H1 (cell line): ENCODE measurements around the gene CTBP2. TPM values are rescaled to one million over a fixed set of nuclear protein-coding genes. Genes with fewer than 3 reads are reported as not detected.

Experiments used
- CHD1 ChIP-seq: IDR thresholded peaks from 2 replicates; pipeline ENCODE4 v1.6.1; 2012; ENCODE audit warnings: low read depth, low read length, improper control_type of control experiment
- CHD2 ChIP-seq: IDR thresholded peaks from 2 replicates; pipeline ENCODE4 v1.6.1; 2012; ENCODE audit warnings: low read length, improper control_type of control experiment
- CREB1 ChIP-seq: IDR thresholded peaks from 2 replicates; pipeline ENCODE4 v1.6.1; 2012; ENCODE audit warnings: inconsistent platforms
- EGR1 ChIP-seq: IDR thresholded peaks from 2 replicates; pipeline ENCODE4 v1.6.1; 2011; ENCODE audit warnings: low read depth, low read length, borderline replicate concordance
- KDM4A ChIP-seq: IDR thresholded peaks from one replicate; pipeline ENCODE4 v1.7.1; 2012; ENCODE audit warnings: low read depth, mild to moderate bottlenecking, moderate library complexity, low read length, inconsistent platforms; ENCODE audit not compliant: severe bottlenecking
- POLR2A ChIP-seq, 2 experiments: IDR thresholded peaks; 1 replicate in 1 of 2; 2 replicates in 1 of 2; pipeline ENCODE4 v1.6.1; 2011; ENCODE audit warnings: low read depth in 2 of 2, low read length in 2 of 2, mild to moderate bottlenecking in 2 of 2; ENCODE audit errors: control extremely low read depth in 1 of 2
- RNF2 ChIP-seq: fragments of 200-900, 300-1000 bp; sonication (generic); IDR thresholded peaks from 2 replicates; pipeline ENCODE4 v1.7.1; 2016; ENCODE audit warnings: borderline replicate concordance, low read depth, mild to moderate bottlenecking, antibody characterized with exemption, low read length; ENCODE audit not compliant: poor library complexity, severe bottlenecking; ENCODE audit errors: missing control alignments
- TAF1 ChIP-seq: IDR thresholded peaks from 2 replicates; pipeline ENCODE4 v1.6.1; 2011; ENCODE audit warnings: mild to moderate bottlenecking, low read depth, low read length
- TAF7 ChIP-seq: optimal IDR thresholded peaks from 2 replicates; pipeline ENCODE3; 2011; ENCODE audit warnings: low read depth, mild to moderate bottlenecking, inconsistent platforms, low read length, moderate library complexity, borderline replicate concordance
- USF2 ChIP-seq: IDR thresholded peaks from 2 replicates; pipeline ENCODE4 v1.6.1; 2011; ENCODE audit warnings: low read length, improper control_type of control experiment
- YY1 ChIP-seq: IDR thresholded peaks from 2 replicates; pipeline ENCODE4 v1.6.1; 2011; ENCODE audit warnings: low read depth, mild to moderate bottlenecking, low read length
- polyA plus RNA-seq, 7 experiments: library from polyadenylated mRNA; depleted of rRNA in 3 of 7; stranded (reverse) in 5 of 7; unstranded in 2 of 7; fragments of >200 nt in 5 of 7; fragments of 200-250 nt in 2 of 7; gene quantifications; 1 replicate in 5 of 7; 2 replicates in 1 of 7; 4 replicates in 1 of 7; pipeline versions ENCODE4 v1.2.1 to v1.2.3, GENCODE V29; 2011 to 2013; ENCODE audit warnings: missing spikeins in 2 of 7, mixed read lengths in 2 of 7
- total RNA-seq: library from RNA; stranded (reverse); fragmentation: NEBNext Ultra II Directional; extraction: Animal tissue kit (Norgen Biotek cat#: 25700); gene quantifications from 2 replicates; pipeline ENCODE4 v1.2.1, GENCODE V29; 2021

The CTBP2 gene
- total and polyA plus RNA-seq, 2 of the 8 experiments (the other 6 are each of a cell fraction or from before 2014, with no cell fraction given): 208 to 221 TPM

DNA sequence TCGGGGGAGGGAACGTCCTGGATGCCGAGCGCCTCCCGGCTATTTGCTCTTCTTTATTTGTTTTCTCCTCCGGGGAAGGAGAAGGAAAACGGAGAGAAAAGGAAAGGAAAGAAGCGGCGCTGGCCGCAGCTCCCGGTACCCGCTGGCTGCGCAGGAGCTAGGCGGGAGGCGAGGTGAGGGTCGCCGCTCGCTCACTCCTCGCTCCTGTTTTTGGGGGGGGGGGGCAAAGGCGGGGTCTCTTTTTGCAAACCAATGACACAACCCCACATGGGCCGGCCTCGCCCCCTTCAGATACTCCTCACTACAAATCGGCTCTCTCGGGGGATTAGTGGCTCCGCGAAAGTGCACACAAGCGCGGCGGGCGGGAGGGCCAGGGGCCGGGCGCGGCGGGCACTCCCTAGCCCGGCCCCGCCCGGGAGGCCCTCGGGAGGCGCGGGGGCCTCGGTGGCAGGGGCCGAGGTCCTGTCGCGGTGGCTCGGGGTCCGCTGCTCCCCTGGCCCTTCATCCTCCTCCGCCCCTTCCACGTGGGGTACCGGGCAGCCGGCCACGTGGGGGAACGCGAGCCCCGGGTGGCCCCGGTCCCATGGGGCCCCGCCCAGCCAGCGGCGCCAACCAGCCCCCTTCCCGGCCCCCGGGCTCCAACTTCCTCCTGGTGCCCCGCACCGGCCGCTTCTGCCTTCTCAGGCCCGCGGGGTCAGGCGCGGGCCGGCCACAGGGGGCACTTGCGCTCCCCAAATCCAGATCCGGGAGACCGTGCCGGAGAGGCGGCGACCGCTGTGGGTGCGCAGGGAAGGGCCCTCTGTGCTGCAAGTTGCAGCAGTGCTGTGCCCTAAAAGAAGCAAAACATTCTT, 718 bp upstream of the CTBP2 start (continued):
- TF ChIP-seq USF2 (peak; percentile 54; the same call in 1 of the 2 replicates), CREB1 (no peak), CHD2 (no peak), RNF2 (no peak), YY1 (0 out of 2 replicates have a peak, but pooled peaks have one; percentile 29), POLR2A (IDR thresholded peaks at IDR 0.05; ENCODE audit: control extremely low read depth in 1 of 2, low read depth in 2 of 2, low read length in 2 of 2) (peak in 1 of 2 experiments; percentile 27; a peak in 1 of 3 replicates), CHD1 (0 out of 2 replicates have a peak, but pooled peaks have one; percentile 34), TAF7 (peak; percentile 59), TAF1 (peak; percentile 54), KDM4A (peak; percentile 40), EGR1 (0 out of 2 replicates have a peak, but pooled peaks have one; percentile 19)
